Liver (tissue), 9 donors: ENCODE data around the gene ANKDD1A. TPM values are rescaled to one million over a fixed set of nuclear protein-coding genes. Genes with fewer than 3 reads are reported as not detected.

Experiments
- DNase-seq: peaks from one replicate; pipeline ENCODE4 v3.0.0-alpha.2; 2017; ENCODE audit warnings: low spot score
- H3K27ac ChIP-seq, 2 donors: one replicate each; pipeline ENCODE4 v1.7.0; 2013; ENCODE audit warnings: inconsistent platforms in 2 of 2, low read length in 2 of 2, control low read depth in 1 of 2, low read depth in 1 of 2, mild to moderate bottlenecking in 1 of 2
- H3K27me3 ChIP-seq, 4 donors: one replicate each; pipeline versions ENCODE4 v1.6.1 to v1.7.0; 2013; ENCODE audit warnings: low read length in 3 of 4, inconsistent platforms in 1 of 4, mild to moderate bottlenecking in 1 of 4, moderate library complexity in 1 of 4; ENCODE audit not compliant: control insufficient read depth in 4 of 4, insufficient read depth in 4 of 4
- H3K36me3 ChIP-seq, 4 donors: one replicate each; pipeline versions ENCODE4 v1.6.1 to v1.7.0; 2013; ENCODE audit warnings: low read length in 3 of 4, mild to moderate bottlenecking in 3 of 4, low read depth in 1 of 4, moderate library complexity in 1 of 4; ENCODE audit not compliant: control insufficient read depth in 4 of 4, insufficient read depth in 3 of 4
- H3K4me1 ChIP-seq, 4 donors: one replicate each; pipeline versions ENCODE4 v1.6.1 to v1.7.0; 2013; ENCODE audit warnings: low read length in 3 of 4, mild to moderate bottlenecking in 3 of 4, moderate library complexity in 1 of 4; ENCODE audit not compliant: control insufficient read depth in 4 of 4, insufficient read depth in 4 of 4
- H3K4me3 ChIP-seq, 3 donors: one replicate each; pipeline versions ENCODE4 v1.6.1 to v1.7.0; 2013; ENCODE audit warnings: low read length in 3 of 3, control low read depth in 1 of 3, low read depth in 1 of 3, mild to moderate bottlenecking in 1 of 3
- H3K9ac ChIP-seq, 2 donors: one replicate each; pipeline ENCODE4 v1.7.0; 2013; ENCODE audit warnings: low read length in 2 of 2, mild to moderate bottlenecking in 2 of 2, moderate library complexity in 2 of 2, control low read depth in 1 of 2, low read depth in 1 of 2
- H3K9me3 ChIP-seq, 4 donors: one replicate each; pipeline versions ENCODE4 v1.6.1 to v1.7.0; 2013; ENCODE audit warnings: low read length in 3 of 4; ENCODE audit not compliant: control insufficient read depth in 4 of 4
- EGR1 ChIP-seq, 2 donors: IDR thresholded peaks; 2 replicates each; pipeline ENCODE4 v1.6.1; 2016 to 2018; ENCODE audit warnings: antibody characterized with exemption in 2 of 2, low read depth in 2 of 2
- FOXA1 ChIP-seq: IDR thresholded peaks from 2 replicates; pipeline ENCODE4 v1.6.1; 2016; ENCODE audit warnings: antibody characterized with exemption
- GABPA ChIP-seq, 2 donors: IDR thresholded peaks in 1 of 2; conservative IDR thresholded peaks in 1 of 2; 2 replicates each; pipeline ENCODE4 v1.6.1; 2016; ENCODE audit warnings: antibody characterized with exemption in 2 of 2, mild to moderate bottlenecking in 1 of 2, moderate library complexity in 1 of 2
- HNF4A ChIP-seq, 2 donors: conservative IDR thresholded peaks; 2 replicates each; pipeline ENCODE4 v1.6.1; 2016; ENCODE audit warnings: antibody characterized with exemption in 2 of 2, mild to moderate bottlenecking in 2 of 2
- HNF4G ChIP-seq: IDR thresholded peaks from 2 replicates; pipeline ENCODE4 v1.6.1; 2016; ENCODE audit warnings: antibody characterized with exemption
- JUND ChIP-seq, 2 donors: IDR thresholded peaks; 2 replicates each; pipeline ENCODE4 v1.6.1; 2016; ENCODE audit warnings: antibody characterized with exemption in 2 of 2
- NR2F2 ChIP-seq: IDR thresholded peaks from 2 replicates; pipeline ENCODE4 v1.6.1; 2016; ENCODE audit warnings: antibody characterized with exemption
- RAD21 ChIP-seq, 2 donors: IDR thresholded peaks; 2 replicates each; pipeline ENCODE4 v1.6.1; 2016; ENCODE audit warnings: antibody characterized with exemption in 2 of 2, mild to moderate bottlenecking in 2 of 2
- RXRA ChIP-seq, 2 donors: IDR thresholded peaks; 2 replicates each; pipeline ENCODE4 v1.6.1; 2017 to 2018; ENCODE audit warnings: antibody characterized with exemption in 2 of 2, mild to moderate bottlenecking in 1 of 2
- SP1 ChIP-seq: IDR thresholded peaks from 2 replicates; pipeline ENCODE4 v1.6.1; 2018; ENCODE audit warnings: antibody characterized with exemption, mild to moderate bottlenecking
- TAF1 ChIP-seq: conservative IDR thresholded peaks from 2 replicates; pipeline ENCODE4 v1.6.1; 2016; ENCODE audit warnings: antibody characterized with exemption, mild to moderate bottlenecking
- YY1 ChIP-seq: IDR thresholded peaks from 2 replicates; pipeline ENCODE4 v1.6.1; 2016; ENCODE audit warnings: antibody characterized with exemption, mild to moderate bottlenecking
- whole genome bisulfite sequencing: extraction: QIAGEN DNeasy Blood & Tissue Kit; methylation state at CpG from one replicate; pipeline ENCODE4 v1.1.7; 2013; 5-methylcytosine and 5-hydroxymethylcytosine counted together
- polyA plus RNA-seq, 2 donors: library from polyadenylated mRNA; stranded (reverse) in 1 of 2; unstranded in 1 of 2; fragments of 200-250 nt in 1 of 2; fragments of >200 nt in 1 of 2; fragmentation: Nextera tagmentation in 1 of 2; extraction: Ambion mirVana in 1 of 2; gene quantifications; one replicate each; pipeline versions ENCODE4 v1.2.1 to v1.2.3, GENCODE V29; 2013 to 2015
- total RNA-seq, 2 donors: library from RNA; depleted of rRNA; stranded (reverse); fragments of >200 nt; gene quantifications; one replicate each; pipeline ENCODE4 v1.2.3, GENCODE V29; 2014
- TF ChIP-seq, protein P1 (sequence below): IDR thresholded peaks from 2 replicates; pipeline ENCODE4 v1.6.1; 2016; ENCODE audit warnings: antibody characterized with exemption
- TF ChIP-seq, protein P2 (sequence below): fragments of 150-350 bp; IDR thresholded peaks from 2 replicates; pipeline ENCODE4 v1.5.1; 2017; ENCODE audit warnings: improper control_type of control experiment, low read depth, low read length; ENCODE audit not compliant: missing input control
- TF ChIP-seq, protein P3 (sequence below): IDR thresholded peaks from 2 replicates; pipeline ENCODE4 v1.6.1; 2016; ENCODE audit warnings: antibody characterized with exemption
- TF ChIP-seq, protein P4 (sequence below): IDR thresholded peaks from 2 replicates; pipeline ENCODE4 v1.6.1; 2016; ENCODE audit warnings: antibody characterized with exemption, mild to moderate bottlenecking
- donor health status: healthy.
- donor health status: healthy.
- donor health status: healthy.
- donor health status: healthy.
- donor health status: healthy.

ANKDD1A gene
- total and polyA plus RNA-seq, 4 donors = 0.32 to 1.0 (median 0.59) TPM

DNA sequence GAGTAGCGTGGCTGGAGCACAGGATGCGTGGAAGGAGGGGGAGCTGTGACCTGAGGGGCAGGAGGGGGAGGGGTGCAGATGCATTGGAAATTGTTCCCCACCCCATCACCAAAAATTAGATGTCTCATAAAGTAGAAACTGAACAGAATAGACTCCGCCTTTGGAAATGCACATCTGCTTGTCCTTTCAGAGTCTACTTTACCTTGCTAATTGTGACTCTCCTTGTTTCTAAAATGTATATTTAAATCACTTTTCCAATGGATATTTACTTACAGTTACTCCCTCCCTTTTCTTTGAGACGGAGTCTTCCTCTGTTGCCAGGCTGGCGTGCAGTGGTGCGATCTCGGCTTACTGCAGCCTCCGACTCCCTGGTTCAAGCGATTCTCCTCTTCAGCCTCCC is 47.4 kb downstream of the ANKDD1A start (continued):
- TF ChIP-seq EGR1 (IDR thresholded peaks at IDR 0.05; ENCODE audit: low read depth in 2 of 2) (no peak), RAD21 (IDR thresholded peaks at IDR 0.05) (no peak)
- TF ChIP-seq, protein P1, sequence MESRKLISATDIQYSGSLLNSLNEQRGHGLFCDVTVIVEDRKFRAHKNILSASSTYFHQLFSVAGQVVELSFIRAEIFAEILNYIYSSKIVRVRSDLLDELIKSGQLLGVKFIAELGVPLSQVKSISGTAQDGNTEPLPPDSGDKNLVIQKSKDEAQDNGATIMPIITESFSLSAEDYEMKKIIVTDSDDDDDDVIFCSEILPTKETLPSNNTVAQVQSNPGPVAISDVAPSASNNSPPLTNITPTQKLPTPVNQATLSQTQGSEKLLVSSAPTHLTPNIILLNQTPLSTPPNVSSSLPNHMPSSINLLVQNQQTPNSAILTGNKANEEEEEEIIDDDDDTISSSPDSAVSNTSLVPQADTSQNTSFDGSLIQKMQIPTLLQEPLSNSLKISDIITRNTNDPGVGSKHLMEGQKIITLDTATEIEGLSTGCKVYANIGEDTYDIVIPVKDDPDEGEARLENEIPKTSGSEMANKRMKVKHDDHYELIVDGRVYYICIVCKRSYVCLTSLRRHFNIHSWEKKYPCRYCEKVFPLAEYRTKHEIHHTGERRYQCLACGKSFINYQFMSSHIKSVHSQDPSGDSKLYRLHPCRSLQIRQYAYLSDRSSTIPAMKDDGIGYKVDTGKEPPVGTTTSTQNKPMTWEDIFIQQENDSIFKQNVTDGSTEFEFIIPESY = no peak

DNA sequence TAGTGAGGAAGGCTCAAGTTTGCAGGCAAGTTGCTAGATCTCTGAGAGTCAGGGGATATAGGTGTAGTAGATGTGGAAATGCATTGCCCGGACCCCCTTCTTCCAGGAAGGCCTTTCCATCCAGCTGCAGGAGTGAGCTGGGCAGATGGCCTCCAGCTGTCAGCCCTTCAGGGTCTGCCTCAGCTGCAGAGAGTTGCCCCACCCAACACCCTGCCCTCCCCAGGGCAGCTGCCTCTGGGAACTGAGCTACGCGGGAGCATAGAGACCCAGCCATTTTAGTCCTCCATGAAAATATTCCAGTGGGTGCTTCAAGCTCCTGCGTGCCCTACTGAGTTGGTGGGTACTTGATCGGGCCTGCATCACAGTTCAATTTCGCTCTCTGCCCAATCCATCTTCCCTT is 48.5 kb downstream of the ANKDD1A start:
- no peaks in the 10 kb centered on the region for H3K27me3 ChIP-seq
- 98% methylated on average over 6 of the region's 6 CpGs for WGBS
- H3K4me3 ChIP-seq = no peak overlapping the region
- H3K4me1 ChIP-seq = no peaks in the 10 kb centered on the region
- no peak overlapping the region for H3K27ac ChIP-seq
- H3K36me3 ChIP-seq = peaks cover 12 to 74% (median 63%) of the 10 kb centered on the region in 4 donors
- no peak for DNase-seq
- no peak overlapping the region for H3K9ac ChIP-seq
- TF ChIP-seq HNF4G = no peak
- no peak for TF ChIP-seq NR2F2
- TF ChIP-seq FOXA1 = no peak
- TF ChIP-seq HNF4A (conservative IDR thresholded peaks at IDR 0.05) = no peak
- no peak for TF ChIP-seq YY1
- TF ChIP-seq, protein P2, sequence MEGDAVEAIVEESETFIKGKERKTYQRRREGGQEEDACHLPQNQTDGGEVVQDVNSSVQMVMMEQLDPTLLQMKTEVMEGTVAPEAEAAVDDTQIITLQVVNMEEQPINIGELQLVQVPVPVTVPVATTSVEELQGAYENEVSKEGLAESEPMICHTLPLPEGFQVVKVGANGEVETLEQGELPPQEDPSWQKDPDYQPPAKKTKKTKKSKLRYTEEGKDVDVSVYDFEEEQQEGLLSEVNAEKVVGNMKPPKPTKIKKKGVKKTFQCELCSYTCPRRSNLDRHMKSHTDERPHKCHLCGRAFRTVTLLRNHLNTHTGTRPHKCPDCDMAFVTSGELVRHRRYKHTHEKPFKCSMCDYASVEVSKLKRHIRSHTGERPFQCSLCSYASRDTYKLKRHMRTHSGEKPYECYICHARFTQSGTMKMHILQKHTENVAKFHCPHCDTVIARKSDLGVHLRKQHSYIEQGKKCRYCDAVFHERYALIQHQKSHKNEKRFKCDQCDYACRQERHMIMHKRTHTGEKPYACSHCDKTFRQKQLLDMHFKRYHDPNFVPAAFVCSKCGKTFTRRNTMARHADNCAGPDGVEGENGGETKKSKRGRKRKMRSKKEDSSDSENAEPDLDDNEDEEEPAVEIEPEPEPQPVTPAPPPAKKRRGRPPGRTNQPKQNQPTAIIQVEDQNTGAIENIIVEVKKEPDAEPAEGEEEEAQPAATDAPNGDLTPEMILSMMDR = no peak
- TF ChIP-seq, protein P3, sequence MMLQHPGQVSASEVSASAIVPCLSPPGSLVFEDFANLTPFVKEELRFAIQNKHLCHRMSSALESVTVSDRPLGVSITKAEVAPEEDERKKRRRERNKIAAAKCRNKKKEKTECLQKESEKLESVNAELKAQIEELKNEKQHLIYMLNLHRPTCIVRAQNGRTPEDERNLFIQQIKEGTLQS = no peak
- TF ChIP-seq, protein P4, sequence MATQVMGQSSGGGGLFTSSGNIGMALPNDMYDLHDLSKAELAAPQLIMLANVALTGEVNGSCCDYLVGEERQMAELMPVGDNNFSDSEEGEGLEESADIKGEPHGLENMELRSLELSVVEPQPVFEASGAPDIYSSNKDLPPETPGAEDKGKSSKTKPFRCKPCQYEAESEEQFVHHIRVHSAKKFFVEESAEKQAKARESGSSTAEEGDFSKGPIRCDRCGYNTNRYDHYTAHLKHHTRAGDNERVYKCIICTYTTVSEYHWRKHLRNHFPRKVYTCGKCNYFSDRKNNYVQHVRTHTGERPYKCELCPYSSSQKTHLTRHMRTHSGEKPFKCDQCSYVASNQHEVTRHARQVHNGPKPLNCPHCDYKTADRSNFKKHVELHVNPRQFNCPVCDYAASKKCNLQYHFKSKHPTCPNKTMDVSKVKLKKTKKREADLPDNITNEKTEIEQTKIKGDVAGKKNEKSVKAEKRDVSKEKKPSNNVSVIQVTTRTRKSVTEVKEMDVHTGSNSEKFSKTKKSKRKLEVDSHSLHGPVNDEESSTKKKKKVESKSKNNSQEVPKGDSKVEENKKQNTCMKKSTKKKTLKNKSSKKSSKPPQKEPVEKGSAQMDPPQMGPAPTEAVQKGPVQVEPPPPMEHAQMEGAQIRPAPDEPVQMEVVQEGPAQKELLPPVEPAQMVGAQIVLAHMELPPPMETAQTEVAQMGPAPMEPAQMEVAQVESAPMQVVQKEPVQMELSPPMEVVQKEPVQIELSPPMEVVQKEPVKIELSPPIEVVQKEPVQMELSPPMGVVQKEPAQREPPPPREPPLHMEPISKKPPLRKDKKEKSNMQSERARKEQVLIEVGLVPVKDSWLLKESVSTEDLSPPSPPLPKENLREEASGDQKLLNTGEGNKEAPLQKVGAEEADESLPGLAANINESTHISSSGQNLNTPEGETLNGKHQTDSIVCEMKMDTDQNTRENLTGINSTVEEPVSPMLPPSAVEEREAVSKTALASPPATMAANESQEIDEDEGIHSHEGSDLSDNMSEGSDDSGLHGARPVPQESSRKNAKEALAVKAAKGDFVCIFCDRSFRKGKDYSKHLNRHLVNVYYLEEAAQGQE = no peak
- TF ChIP-seq RXRA (IDR thresholded peaks at IDR 0.05) = no peak
- no peak for TF ChIP-seq TAF1
- no peak for TF ChIP-seq GABPA (IDR thresholded peaks at IDR 0.05 in 1 of 2, conservative IDR thresholded peaks at IDR 0.05 in 1 of 2)
- TF ChIP-seq JUND (IDR thresholded peaks at IDR 0.05) = no peak
- TF ChIP-seq SP1 = no peak
- TF ChIP-seq EGR1 (IDR thresholded peaks at IDR 0.05; ENCODE audit: low read depth in 2 of 2) = no peak
- TF ChIP-seq, protein P1 = no peak
- H3K9me3 ChIP-seq = no peaks in the 10 kb centered on the region
